Thoracic aorta (tissue), 2 donors: ENCODE results near the gene HLA-C. TPM values are rescaled to one million over a fixed set of nuclear protein-coding genes. Genes with fewer than 3 reads are reported as not detected.

Experiments
- ATAC-seq: fragments of 150-250 bp; one replicate; pipeline ENCODE4 v1.8.0; 2017; ENCODE audit warnings: low read depth; ENCODE audit not compliant: insufficient number of reproducible peaks, low FRiP score
- DNase-seq: peaks from one replicate; pipeline ENCODE4 v3.0.0-alpha.2; 2020; ENCODE audit warnings: low spot score
- H3K27ac ChIP-seq, 2 donors: fragments of 200-600 bp; sonication (generic); 1 replicate in 1 of 2; 2 replicates in 1 of 2; pipeline ENCODE4 v1.5.1; 2016; ENCODE audit warnings: mild to moderate bottlenecking in 2 of 2, moderate library complexity in 2 of 2
- H3K27me3 ChIP-seq: fragments of 200-600 bp; sonication (generic); replicated peaks from 2 replicates; pipeline ENCODE4 v1.6.0; 2016; ENCODE audit warnings: mild to moderate bottlenecking; ENCODE audit not compliant: insufficient read depth
- H3K36me3 ChIP-seq: fragments of 200-600 bp; sonication (generic); one replicate; pipeline ENCODE4 v1.5.1; 2016
- H3K4me1 ChIP-seq, 2 donors: fragments of 200-600 bp; sonication (generic); 1 replicate in 1 of 2; 2 replicates in 1 of 2; pipeline versions ENCODE4 v1.5.1 to v1.6.0; 2016; ENCODE audit warnings: low read depth in 2 of 2, mild to moderate bottlenecking in 1 of 2; ENCODE audit not compliant: control insufficient read depth in 1 of 2
- H3K4me3 ChIP-seq: fragments of 200-600 bp; sonication (generic); 2 replicates; pipeline ENCODE4 v1.5.1; 2016; ENCODE audit warnings: mild to moderate bottlenecking
- H3K9me3 ChIP-seq: fragments of 200-600 bp; sonication (generic); 2 replicates; pipeline ENCODE4 v1.5.1; 2016
- total RNA-seq, 2 donors: library from RNA; depleted of rRNA; stranded (reverse); fragments of >200 nt; gene quantifications; one replicate each; pipeline versions ENCODE4 v1.1.0 to v1.2.3, GENCODE V29; 2016
- TF ChIP-seq, protein P1 (sequence below): fragments of 200-600 bp; sonication (generic); IDR thresholded peaks from one replicate; pipeline ENCODE4 v1.5.1; 2019; ENCODE audit warnings: antibody characterized with exemption

HLA-C gene
- total RNA-seq, 2 donors from 2014 or later, result 321 to 782 TPM

DNA sequence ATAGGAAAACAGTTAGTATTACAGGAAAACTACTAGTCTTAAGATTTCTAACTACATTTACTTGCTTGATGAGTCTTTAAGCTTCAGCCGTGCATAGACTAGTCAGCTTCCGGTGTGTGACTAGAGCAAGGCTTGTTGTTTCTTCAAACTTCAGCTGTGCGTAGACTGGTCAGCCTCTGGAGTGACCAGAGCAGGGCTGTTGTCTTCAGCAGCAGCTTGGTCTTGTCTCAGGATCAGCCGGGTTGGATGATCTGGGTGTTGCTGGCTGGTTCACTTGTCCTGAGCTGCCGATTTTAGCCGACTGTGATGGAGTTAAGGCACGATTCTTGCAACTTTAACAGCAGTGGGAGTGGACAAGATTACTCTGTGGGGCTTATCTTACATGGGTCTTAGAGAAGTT is 44.7 kb downstream of the HLA-C start:
- ATAC-seq (no peak), DNase-seq (no peak)
- Histone ChIP-seq H3K36me3 (no peaks in the 10 kb centered on the region), H3K27ac (no peak overlapping the region), H3K4me1 (no peaks in the 10 kb centered on the region), H3K27me3 (no peaks in the 10 kb centered on the region), H3K4me3 (no peak overlapping the region), H3K9me3 (no peaks in the 10 kb centered on the region)
- TF ChIP-seq, protein P1, sequence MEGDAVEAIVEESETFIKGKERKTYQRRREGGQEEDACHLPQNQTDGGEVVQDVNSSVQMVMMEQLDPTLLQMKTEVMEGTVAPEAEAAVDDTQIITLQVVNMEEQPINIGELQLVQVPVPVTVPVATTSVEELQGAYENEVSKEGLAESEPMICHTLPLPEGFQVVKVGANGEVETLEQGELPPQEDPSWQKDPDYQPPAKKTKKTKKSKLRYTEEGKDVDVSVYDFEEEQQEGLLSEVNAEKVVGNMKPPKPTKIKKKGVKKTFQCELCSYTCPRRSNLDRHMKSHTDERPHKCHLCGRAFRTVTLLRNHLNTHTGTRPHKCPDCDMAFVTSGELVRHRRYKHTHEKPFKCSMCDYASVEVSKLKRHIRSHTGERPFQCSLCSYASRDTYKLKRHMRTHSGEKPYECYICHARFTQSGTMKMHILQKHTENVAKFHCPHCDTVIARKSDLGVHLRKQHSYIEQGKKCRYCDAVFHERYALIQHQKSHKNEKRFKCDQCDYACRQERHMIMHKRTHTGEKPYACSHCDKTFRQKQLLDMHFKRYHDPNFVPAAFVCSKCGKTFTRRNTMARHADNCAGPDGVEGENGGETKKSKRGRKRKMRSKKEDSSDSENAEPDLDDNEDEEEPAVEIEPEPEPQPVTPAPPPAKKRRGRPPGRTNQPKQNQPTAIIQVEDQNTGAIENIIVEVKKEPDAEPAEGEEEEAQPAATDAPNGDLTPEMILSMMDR, result no peak

- TF ChIP-seq, protein P1, result no peak
- no peak overlapping the region for H3K27ac ChIP-seq
- DNase-seq (no peak), ATAC-seq (no peak)
- H3K4me1 ChIP-seq, result no peaks in the 10 kb centered on the region
- no peaks in the 10 kb centered on the region for H3K27me3 ChIP-seq
- no peaks in the 10 kb centered on the region for H3K36me3 ChIP-seq
- H3K4me3 ChIP-seq, result no peak overlapping the region
- H3K9me3 ChIP-seq, result no peaks in the 10 kb centered on the region
These were observed 46.2 kb downstream of the HLA-C start for GRCh38 chr6:31225735-31226134.

DNA sequence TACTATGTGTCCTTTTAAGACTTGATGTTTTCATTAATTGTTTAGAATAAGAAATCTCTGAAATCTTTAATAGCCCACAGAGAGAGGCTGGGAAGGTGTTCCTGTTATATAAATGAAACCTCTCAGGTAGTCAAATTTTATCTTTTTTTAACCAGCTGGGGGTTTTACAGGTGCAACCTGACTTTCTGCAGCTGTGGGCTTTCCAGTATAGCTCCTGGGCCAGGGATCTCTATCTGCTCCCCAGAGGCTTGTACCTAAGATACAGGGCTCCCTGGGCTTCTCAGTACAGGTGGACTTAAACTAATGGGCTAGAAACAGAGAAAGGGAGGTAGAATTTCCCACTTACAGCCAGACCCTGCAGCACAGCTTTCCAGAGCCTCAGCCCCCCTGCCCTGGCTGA is 49.4 kb downstream of the HLA-C start:
- H3K9me3 ChIP-seq, result no peaks in the 10 kb centered on the region
- no peak for ATAC-seq
- TF ChIP-seq, protein P1, result no peak
- H3K4me1 ChIP-seq, result no peaks in the 10 kb centered on the region
- DNase-seq, result no peak
- H3K36me3 ChIP-seq, result no peaks in the 10 kb centered on the region
- H3K27me3 ChIP-seq, result no peaks in the 10 kb centered on the region
- no peak overlapping the region for H3K27ac ChIP-seq
- no peak overlapping the region for H3K4me3 ChIP-seq

Other genes with a start within 250 kb of the HLA-C start
- not detected for gene C6orf15, start 159.5 kb downstream of the HLA-C start, total RNA-seq
- 1 to 10 TPM; 3.7 to 6.8 TPM for gene PSORS1C1, start 157.3 kb downstream of the HLA-C start, total RNA-seq
- gene CDSN, start 151.6 kb downstream of the HLA-C start, total RNA-seq, result 1 to 10 TPM in 1 of 2 donors, under 1 TPM in 1; 0.28 to 1.6 TPM
- gene PSORS1C2, start 133.0 kb downstream of the HLA-C start, total RNA-seq, result not detected
- gene CCHCR1, start 114.3 kb downstream of the HLA-C start, total RNA-seq, result 10 to 100 TPM; 11.1 to 31.6 TPM
- 10 to 100 TPM in 1 of 2 donors, 1 to 10 TPM in 1; 1.6 to 15.7 TPM for gene TCF19, start 113.5 kb downstream of the HLA-C start, total RNA-seq
- 10 to 100 TPM in 1 of 2 donors, 1 to 10 TPM in 1; 4.0 to 12.9 TPM for gene POU5F1, start 101.4 kb downstream of the HLA-C start, total RNA-seq
- 100 to 1,000 TPM; 552 to 852 TPM for gene HLA-B, start 85.1 kb upstream of the HLA-C start, total RNA-seq
- 10 to 100 TPM; 15.0 to 16.4 TPM for gene MICA, start 131.5 kb upstream of the HLA-C start, total RNA-seq
- 1 to 10 TPM; 4.1 to 6.6 TPM for gene MICB, start 226.1 kb upstream of the HLA-C start, total RNA-seq